GM21447 (cell line): Measurements from ENCODE around the gene ZFTA.
"Not testable (repeated sequence)": the region's sequence is repeated elsewhere in the genome, so short reads cannot be mapped to it uniquely, and the experiment has no call there.

Source experiments
- ATAC-seq: cut with Tn5 transposase; IDR thresholded peaks from one replicate; pipeline ENCODE4 v1.9.1; 2021; ENCODE audit not compliant: unreplicated experiment

ZFTA gene

DNA sequence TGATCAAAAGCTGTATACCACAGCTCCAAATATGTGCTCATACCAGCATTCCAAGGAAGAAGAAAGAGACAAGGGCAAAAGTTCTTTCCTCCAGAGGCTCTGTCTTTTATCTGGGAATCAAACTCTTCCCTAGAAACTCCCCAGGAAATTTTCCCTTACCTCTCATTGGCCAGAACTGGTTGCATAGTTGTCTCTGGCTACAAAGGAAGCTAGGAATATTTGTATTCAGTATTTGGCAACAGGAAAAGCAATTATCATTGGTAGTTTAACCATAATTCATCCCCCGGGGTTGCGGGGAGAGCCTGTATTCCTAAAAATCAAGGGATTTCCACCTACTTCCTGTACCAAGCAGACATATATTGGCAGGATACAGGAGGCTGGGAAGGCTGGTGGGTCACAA, 10.5 kb upstream of the ZFTA start:
- no peak for ATAC-seq

DNA sequence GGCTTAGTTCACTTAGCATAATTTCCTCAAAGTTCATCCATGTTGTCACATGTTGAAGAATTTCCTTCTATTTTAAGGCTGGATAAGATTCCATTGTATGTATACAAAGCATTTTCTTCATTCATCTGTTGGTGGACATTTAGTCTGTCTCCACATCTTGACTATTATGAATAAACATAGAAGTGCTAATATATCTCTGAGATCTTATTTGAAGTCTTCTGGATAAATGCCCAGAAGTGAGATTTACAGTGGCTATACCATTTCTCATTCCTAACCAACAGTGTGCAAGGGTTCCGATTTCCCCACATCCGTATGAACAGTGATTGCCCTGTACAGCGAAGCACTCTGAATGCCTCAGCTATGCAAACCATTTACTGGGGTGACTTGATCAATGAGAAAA, 6.6 kb upstream of the ZFTA start:
- ATAC-seq = no peak

DNA sequence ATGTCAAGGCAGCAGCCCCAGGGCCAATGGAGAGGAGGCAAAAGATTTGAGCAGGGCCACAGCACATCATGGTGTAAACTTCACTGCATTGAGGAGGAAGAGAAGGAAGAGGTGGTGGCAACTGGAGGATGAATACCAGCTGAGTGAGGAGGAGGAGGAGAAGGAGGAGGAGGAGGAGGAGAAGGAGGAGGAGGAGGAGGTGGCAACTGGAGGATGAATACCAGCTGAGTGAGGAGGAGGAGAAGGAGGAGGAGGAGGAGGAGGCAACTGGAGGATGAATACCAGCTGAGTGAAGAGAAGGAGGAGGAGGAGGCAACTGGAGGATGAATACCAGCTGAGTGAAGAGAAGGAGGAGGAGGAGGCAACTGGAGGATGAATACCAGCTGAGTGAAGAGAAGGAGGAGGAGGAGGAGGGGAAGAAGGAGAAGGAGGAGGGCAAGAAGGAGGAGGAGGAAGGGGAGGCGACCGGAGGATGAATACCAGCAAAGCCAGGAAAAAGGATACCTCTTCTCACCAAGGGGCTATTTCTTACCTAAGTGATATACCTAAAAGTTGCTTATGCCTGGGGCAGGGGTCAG, 3.3 kb upstream of the ZFTA start:
- not testable (repeated sequence) for ATAC-seq

DNA sequence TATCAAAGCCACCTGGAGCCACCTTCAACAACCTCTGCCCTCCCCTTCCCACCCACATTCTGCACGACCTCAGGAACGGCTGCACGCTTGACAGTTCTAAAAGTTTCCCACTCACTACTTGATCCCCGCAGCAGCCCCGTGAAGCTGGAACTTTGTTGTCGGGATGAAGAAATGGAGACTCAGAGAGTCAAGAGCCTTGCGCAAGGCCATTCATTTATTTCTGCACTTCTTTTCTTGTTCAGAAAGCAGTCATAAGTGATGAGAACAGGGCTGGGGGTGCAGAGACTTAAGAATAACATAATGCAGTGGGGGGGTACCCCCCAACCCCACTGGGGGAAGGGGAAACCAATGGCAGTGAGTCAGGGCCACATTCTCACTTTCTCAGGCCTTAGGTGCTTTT, 2.2 kb upstream of the ZFTA start:
- ATAC-seq = no peak

DNA sequence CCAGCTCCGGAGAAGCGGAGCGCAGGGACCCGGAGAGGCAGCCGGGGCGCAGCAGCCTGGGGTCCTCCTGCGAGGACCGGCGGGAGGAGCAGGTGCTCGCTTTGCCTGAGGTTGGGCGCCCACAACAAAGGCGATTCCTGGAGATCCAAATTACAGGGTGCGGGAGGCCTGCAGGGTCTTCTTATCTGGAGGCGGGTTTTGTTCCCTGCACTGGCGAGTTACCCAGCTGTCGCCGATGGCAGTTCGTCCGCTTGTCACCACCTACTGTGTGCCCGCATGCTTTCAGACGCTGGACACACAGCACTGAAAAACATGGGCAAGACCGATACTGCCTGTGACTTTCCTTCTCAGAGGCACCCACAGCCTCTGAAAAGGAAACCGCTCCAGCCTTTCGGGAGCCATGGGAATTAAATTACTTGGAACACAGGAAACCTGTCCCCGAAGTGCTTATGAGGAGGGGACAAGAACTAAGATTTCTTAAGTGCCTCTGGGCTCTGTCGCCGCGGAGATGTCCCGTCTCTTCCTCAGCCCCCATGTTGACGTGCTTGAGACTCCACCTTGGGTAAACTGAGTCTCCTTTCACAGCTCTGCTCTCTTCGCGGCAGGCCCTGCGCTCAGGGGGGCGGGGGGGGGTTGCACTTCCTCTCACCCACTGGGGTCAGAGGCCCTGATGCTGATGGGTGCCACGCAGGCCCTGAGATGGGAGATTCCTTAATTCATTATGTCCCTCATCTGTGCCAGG, 1.3 kb upstream of the ZFTA start:
- ATAC-seq = no peak

DNA sequence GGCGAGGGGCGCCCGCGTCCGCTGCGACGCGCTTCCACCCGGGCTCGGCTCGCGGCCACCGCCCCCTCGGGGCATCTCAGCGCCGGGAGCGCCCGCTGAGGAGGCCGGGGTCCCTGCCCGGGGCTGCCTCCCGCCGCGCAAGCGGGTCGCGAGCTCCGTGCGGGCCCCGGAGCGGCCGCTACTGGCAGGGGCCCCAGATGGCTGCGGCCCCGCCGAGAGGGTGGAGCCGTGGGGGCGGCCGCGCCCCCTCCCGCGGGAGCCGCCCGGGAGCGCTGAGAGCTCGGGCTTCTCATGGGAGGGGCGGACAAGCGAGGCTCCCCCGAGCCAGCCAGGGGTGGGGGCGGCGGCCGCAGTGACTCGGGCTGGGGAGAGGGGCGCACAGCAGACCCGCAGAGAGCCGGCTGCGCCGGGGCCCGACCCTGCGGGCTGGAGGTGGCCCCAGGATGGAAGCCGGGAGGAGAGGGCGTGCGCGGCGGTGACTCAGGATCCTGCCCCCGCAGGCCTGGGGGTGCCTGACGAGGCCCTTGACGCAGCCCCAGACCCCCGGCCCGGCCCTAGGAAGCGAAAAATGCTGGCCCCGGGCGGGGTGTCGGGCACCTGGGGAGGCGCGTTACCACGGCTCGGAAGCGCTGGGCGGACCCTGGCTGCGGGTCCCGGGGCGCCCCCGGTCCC, 603 bp upstream of the ZFTA start:
- peak; percentile 30 for ATAC-seq

DNA sequence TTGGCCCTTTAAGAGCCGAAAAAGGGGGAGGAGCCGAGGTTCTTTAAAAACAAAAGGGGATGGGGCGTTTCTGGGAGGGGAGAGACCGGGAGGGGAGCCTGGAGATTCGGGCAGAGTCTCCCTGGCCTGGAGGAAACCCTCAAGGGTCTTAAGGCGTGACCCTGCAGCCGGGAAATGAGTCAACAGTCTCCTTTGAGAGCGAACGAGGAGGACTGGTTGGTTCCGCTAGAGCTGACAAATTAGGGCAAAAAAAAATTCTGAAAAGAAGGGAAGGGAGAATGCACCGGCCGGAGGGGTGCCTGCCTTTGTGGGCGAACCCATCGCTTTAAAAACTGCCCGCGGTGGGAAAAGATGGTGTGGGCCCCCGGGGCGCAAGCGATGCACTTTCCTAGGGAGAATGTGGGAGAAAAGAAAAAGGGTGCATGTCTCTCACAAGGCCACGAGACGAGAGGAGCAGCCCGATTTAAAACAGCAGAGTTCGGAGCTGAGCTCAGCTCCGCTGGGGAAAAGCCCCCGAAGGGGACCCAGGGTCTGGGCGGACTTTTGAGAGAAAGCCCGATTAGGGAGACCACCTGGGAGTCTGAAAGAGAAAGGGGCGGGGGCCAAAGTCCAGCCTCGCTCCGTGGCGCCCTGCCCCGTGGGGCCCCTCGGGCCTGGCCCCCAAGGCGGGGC, 874 bp downstream of the ZFTA start:
- no peak for ATAC-seq

DNA sequence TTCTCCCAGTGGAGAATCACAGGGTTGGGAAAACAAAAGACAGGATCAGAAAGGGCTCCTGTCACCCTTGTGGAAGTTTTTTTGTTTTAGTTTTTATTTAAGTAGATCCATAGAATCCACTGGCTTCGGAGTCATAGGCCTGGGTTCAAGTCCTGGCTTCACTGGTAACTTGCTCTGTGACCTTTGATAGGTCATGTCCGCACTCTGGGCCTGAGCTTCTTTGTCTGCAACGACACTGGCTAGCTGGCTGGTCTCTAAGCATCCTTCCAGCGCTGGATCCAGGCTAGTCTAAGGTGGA, 1.4 kb downstream of the ZFTA start:
- no peak for ATAC-seq

DNA sequence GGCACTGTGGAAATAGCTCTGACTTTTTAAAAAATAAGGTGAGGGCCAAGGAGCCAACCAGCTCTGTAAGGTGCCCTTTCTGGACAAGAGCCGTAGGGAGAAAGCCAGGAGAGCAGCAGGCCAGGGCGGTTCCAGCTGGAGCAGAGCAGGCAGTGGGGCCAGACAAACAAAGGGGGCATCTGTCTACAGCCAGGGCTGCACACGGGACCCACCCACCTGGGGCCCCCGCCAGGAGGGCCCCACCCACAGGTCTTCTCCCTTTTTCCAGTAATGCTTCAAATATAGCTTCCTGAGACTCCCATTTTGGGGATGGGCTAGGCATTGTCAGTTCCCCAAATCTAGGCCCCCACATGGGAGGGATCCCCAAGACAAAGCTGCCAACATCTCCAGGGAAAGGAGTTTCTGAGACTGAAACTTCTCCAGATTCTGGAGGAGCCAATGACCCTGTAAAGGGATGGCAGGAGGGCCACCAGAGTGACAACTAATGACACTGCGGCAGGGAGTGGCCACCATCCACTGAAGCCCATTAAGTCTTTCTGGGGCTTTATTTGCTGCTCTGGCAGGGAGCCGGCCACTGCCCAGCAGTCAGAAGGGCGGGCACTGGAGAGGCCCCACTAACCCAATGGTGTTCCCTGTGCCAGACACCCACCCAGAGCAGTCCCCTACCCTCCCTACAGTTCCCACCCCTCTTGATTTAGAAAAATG, 1.9 kb downstream of the ZFTA start:
- no peak for ATAC-seq

DNA sequence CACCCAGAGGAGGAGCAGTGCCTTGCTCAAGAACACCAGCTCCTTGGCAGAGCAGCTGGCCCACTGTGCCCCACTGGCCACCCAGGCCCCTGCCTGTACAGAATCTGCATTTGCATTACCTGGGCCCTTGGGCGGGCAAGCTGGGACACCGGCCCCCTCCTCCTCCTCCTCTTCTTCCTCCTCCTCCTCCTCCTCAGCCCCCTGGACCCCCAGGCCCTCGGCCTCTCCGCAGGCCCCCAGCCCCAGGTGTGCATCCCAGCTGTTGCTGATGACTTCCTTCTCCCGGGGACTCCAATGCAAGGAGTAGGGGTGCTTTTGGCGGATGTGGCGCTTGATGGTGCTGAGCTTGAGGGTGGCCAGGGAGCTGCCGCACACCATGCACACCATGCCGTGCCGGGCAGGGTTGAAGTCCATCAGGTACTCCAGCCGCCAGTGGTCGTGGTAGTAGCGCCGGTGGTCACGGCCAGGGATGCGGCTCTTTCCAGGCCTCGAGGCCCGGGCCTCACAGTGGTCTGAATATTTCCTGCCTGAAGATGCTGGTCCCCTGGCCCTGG, 2.8 kb downstream of the ZFTA start:
- no peak for ATAC-seq

DNA sequence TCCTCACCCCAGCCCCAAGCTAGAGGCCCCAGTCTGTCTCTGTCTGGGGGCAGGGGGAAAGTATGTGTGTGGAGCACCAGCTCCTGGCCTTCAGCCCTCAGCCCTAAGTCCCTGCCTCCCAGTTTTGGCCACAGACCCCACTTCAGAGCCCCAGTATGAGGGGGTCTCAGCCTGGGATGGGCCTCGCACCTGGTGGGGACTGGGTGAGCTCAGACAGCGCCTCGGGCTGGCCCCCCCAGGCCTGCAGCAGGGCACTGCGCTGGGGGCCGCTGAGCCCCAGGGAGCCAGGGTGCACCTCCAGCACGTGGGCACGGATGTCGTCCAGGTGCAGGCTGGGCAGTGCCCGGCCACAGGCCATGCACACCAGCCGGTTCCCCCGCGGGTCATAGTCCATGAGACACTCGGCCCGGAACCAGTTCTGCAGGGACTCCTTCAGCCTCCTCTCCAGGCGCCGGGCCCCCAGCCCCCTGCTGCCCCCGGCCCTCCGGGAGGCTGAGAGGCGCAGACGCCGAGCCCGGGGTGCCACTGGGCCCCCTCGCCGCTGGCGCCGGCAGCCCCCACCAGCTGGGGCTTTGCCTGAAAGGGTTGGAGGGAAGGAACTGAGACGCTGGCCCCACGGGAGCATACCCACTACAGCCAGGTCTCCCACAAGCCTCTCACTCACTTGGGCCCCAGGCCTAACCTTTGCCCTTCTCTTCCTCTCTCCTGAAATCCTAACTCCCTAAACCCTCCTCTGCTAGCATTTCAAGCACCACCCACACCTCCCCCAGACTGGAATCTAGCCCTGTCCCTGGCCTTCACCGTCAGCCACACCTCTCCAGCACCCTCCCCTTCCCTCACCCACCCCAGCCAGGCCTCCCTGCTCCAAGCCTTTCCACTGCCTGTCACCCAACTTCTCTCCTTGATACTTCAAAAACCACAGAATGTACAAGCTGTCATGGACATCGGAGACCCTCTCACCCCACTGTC, 3.6 kb downstream of the ZFTA start:
- no peak for ATAC-seq

DNA sequence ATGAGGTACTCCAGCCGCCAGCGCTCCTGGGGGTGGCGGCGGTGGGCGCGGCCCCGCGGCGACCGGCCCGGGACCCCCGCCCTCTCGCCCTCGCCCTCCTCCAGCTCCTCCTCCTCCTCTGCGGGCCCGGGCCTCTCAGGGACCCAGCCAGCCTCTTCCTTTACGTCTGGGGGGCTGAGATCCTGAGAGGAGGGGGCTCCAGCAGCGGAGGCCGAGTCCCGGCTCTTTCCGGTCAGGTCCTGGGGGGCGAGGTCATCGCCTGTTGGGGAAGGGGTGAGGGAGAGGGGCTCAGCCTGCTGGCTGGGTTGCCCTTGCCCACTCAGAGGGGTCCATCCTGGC, 4.3 kb downstream of the ZFTA start:
- ATAC-seq = no peak

DNA sequence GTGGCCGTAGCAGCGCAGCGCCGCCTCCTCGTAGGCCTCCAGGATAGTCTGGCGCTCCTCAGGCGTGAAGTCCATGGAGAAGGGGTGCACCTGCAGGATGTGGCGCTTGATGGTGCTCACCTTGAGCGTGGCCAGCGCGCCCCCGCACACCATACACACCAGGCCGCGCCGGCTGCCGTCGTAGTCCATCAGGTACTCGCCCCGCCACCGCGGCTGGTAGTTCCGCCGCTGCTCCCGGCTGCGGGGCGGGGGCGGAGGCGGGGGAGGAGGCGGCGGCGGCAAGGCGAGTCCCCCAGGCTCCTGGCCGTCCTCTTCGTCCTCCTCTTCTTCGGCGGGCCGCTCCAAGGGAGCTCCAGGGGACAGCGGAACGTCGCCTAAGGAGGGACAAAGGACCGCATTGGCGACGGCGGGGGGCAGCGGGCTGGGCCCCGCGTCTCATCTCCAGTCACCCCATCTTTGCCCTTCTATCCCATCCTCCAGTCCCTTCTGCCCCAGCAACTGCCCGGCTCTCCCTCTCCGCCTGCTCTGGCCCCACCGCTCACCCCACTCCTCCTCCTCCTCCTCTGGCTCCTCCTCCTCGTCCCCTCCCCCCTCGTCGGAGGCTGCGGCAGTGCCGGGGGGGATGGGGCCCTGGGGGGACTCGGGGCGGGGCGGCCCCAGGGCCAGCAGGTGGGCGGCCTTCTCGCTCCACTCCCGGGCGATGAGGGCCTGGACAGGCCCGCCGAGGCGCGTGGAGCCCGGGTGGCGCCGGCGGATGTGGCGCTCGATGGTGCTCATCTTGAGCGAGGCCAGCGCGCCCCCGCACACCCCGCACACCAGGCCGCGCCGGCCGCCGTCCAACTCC, 4.9 kb downstream of the ZFTA start:
- no peak for ATAC-seq

DNA sequence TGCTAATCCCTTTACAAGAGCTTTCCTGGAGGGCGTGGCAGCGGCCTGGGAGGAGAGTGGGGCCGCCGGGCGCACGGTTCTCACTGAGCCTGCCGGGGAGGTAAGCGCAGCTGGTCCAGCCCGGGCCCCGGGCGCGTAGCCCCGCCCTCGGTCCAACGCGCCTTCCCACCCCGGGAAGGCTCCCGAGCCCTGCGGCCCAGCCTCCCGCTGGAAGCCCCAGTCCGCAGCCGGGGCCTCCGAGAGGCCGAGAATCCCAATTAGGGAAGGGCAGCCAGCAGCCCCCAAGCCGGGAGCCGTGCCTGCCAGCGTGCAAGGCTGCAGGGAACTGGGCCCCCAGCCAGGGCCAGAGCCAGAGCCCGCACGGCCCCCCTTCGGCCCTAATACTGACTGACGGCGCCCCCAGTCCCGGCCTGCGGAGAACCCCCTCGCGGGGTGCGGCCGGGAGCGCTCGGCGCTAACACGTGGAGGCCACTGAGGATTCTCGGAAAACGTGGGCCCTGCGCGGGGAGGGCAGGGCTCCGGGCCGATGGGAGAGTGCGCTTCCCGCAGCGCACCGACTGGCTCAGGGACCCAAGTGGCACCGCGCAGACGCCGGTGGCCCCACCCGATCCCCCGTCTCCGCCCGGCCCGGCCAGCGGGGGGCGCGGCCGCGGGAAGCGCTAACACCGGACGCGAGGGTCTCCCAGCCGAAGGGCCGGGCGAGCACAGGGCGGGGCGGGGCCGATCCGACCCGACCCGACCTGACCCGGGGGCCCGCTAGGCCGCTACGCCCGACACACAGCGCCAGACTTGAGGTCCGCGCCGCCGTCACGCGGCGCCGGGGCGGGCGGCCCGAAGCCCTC, 5.7 kb downstream of the ZFTA start:
- no peak for ATAC-seq

DNA sequence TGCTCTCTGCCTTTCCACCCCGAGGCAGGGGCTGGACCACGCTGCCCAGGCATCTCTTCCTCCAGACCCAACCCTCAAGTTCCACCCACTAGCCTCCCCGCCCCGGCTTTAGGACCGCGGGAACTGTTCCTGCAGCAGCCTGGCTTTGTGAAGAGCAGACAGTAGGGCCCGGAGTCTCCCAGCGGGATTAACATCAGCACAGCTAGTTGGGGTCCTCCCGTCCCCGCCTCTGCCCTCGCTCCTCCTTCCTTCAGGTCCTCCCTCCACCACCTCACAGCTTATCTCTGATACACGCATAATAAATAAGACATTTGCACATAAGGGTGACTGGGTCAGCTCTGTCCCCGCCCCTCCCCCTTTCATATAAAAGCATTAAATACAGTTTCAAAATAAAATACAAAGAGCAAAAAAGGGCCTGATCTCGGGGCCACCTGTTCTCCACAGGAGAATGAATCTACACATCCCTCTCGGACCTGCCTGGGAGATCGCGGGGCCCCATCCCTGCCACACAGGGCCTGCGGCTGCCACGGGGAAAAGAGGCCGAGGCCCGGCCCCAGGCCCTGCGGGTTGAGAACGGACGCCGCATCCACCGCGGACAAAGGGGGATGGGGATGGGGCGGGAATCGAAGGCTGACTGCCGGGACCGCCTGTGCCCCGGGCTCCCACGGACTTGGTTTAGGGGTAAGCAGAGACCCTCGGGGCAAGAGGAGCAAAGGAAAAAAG, 6.5 kb downstream of the ZFTA start:
- ATAC-seq = no peak

DNA sequence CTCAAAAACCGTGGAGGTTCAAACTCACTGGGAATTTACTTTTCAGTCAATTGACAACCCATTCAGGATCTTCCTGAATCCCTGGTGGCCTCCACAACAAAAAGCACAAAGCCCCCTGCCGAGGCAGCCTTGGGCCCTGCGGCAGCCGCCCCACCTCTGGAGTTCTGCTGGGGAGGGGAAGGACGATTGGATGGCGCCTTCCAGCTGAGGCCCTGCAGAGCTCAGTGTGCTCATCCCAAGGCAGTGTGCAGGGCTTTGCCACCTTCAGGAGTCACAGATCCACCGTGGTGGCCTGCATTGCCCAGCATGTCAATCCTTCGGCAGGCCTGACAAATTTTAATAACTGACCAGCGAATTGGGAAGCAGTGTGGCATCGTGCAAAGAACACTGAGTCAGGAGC, 7.4 kb downstream of the ZFTA start:
- ATAC-seq = no peak

DNA sequence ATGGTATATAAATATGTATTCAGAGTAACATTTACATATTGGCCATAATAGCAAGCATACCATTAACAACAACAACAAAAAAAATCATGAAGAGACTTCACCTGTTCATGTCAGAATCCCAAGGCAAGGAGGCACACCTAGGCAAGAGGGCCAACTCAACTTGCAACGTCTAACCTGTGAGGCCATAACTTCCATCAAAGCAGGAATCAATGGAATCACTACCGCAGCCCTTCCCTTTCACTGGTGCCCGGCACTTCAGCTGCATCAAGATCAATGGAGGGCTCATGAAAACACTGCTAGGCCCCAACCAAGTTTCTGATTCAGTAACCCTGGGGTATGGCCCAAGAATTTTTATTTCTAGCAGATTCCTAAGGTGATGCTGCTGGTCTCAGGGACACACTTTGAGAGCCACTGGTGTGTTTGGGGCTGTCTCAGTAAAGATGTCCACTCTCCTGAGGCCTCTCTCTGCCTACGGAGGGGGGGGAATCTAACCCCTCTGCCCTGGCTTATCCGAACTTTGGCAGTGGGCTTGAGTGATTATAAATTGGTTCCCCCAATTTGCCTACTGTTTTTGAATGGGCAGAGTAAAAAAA, 8.0 kb downstream of the ZFTA start:
- no peak for ATAC-seq
